A549 treated with dexamethasone at 1 μM for 4 hours (cell line): ENCODE data around the gene SDC4. TPM values are rescaled to one million over a fixed set of nuclear protein-coding genes. Genes with fewer than 3 reads are reported as not detected.

Source experiments
- total RNA-seq: library from RNA; stranded (reverse); fragments of 200-300 nt; extraction: Qiagen RNA extraction; gene quantifications from 5 replicates; pipeline ENCODE4 v1.2.3, GENCODE V29; 2022

The SDC4 gene
- 88.5 to 111 TPM (median 102 TPM) in 5 replicates for total RNA-seq

GRCh38 chr20:45347936-45348778, at the start of gene SDC4:
Gene SDC4 (minus strand): TSS chr20:45348424. CDS start chr20:45348384, 40 bp downstream.

GRCh38 chr20:45378191-45378590, 30.0 kb upstream of the SDC4 start, which contains the start of gene TP53TG5:
Gene TP53TG5 (minus strand): TSS chr20:45378325. CDS start chr20:45378236, 89 bp downstream.

GRCh38 chr20:45362804-45363610, 14.8 kb upstream of the SDC4 start, which contains the start of gene SYS1:
Gene SYS1 (plus strand): TSS chr20:45363156. CDS start chr20:45363532, 376 bp downstream.

GRCh38 chr20:45308117-45308778, 40.0 kb downstream of the SDC4 start, which contains the start of gene MATN4:
Gene MATN4 (minus strand): TSS chr20:45308299. CDS start chr20:45305582, 2,717 bp downstream.

GRCh38 chr20:45306431-45306982, 41.7 kb downstream of the SDC4 start, which contains the start of gene RBPJL:
Gene RBPJL (plus strand): TSS chr20:45306840. CDS start chr20:45306923, 83 bp downstream.

Other genes with a start within 250 kb of the SDC4 start
- gene KCNS1, start 247.3 kb downstream of the SDC4 start, total RNA-seq: not detected in 5 replicates
- not detected in 5 replicates for gene WFDC5, start 233.2 kb downstream of the SDC4 start, total RNA-seq
- not detected in 5 replicates for gene WFDC12, start 224.0 kb downstream of the SDC4 start, total RNA-seq
- gene PI3, start 173.5 kb downstream of the SDC4 start, total RNA-seq: 1.9 to 4.3 TPM (median 2.3 TPM) in 5 replicates
- 0.05 TPM in 1 of 5 replicates, not detected in the others for gene SEMG1, start 141.4 kb downstream of the SDC4 start, total RNA-seq
- not detected in 5 replicates for gene SEMG2, start 127.1 kb downstream of the SDC4 start, total RNA-seq
- gene SLPI, start 93.9 kb downstream of the SDC4 start, total RNA-seq: 7.6 to 12.8 TPM (median 11.3 TPM) in 5 replicates
- gene RBPJL, start 41.6 kb downstream of the SDC4 start, total RNA-seq: not detected in 5 replicates
- 0.03 to 0.14 TPM (median 0.07 TPM) in 5 replicates for gene MATN4, start 40.1 kb downstream of the SDC4 start, total RNA-seq
- 22.2 to 30.5 TPM (median 28.6 TPM) in 5 replicates for gene SYS1, start 14.7 kb upstream of the SDC4 start, total RNA-seq
- not detected in 5 replicates for gene TP53TG5, start 29.9 kb upstream of the SDC4 start, total RNA-seq
- 21.7 to 26.4 TPM (median 23.8 TPM) in 5 replicates for gene DBNDD2, start 59.9 kb upstream of the SDC4 start, total RNA-seq
- gene PIGT, start 67.7 kb upstream of the SDC4 start, total RNA-seq: 82.5 to 106 TPM (median 104 TPM) in 5 replicates
- gene WFDC2, start 121.3 kb upstream of the SDC4 start, total RNA-seq: 0.18 TPM in 1 of 5 replicates, not detected in the others
- gene SPINT3, start 167.2 kb upstream of the SDC4 start, total RNA-seq: not detected in 5 replicates
- gene WFDC6, start 191.1 kb upstream of the SDC4 start, total RNA-seq: not detected in 5 replicates
- gene EPPIN, start 199.0 kb upstream of the SDC4 start, total RNA-seq: not detected in 5 replicates
- not detected in 5 replicates for gene WFDC8, start 230.9 kb upstream of the SDC4 start, total RNA-seq